ENCODE measurements around the gene AGMO.

AGMO gene

GRCh38 chr7:15558756-15559155, 3.1 kb downstream of the AGMO start:
- H3K9ac ChIP-seq (ENCODE audit: low read depth, low read length, poor library complexity, severe bottlenecking): no peak overlapping the region
- no peak overlapping the region for H2AFZ ChIP-seq (ENCODE audit: low read length)
- H4K20me1 ChIP-seq (ENCODE audit: insufficient read depth, low read length, poor library complexity, severe bottlenecking): no peaks in the 10 kb centered on the region
- H3K79me2 ChIP-seq (ENCODE audit: insufficient read depth, low read length): no peaks in the 10 kb centered on the region
- no peak for TF ChIP-seq EZH2phosphoT487 (IDR thresholded peaks at IDR 0.05; ENCODE audit: borderline replicate concordance)
- TF ChIP-seq, protein P1, sequence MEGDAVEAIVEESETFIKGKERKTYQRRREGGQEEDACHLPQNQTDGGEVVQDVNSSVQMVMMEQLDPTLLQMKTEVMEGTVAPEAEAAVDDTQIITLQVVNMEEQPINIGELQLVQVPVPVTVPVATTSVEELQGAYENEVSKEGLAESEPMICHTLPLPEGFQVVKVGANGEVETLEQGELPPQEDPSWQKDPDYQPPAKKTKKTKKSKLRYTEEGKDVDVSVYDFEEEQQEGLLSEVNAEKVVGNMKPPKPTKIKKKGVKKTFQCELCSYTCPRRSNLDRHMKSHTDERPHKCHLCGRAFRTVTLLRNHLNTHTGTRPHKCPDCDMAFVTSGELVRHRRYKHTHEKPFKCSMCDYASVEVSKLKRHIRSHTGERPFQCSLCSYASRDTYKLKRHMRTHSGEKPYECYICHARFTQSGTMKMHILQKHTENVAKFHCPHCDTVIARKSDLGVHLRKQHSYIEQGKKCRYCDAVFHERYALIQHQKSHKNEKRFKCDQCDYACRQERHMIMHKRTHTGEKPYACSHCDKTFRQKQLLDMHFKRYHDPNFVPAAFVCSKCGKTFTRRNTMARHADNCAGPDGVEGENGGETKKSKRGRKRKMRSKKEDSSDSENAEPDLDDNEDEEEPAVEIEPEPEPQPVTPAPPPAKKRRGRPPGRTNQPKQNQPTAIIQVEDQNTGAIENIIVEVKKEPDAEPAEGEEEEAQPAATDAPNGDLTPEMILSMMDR (conservative IDR thresholded peaks at IDR 0.05; ENCODE audit: low read length): no peak
- H3K27me3 ChIP-seq (ENCODE audit: insufficient read depth, low read length, poor library complexity, severe bottlenecking): no peaks in the 10 kb centered on the region
- H3K4me2 ChIP-seq (ENCODE audit: low read depth, low read length, poor library complexity, severe bottlenecking): no peak overlapping the region
- no peaks in the 10 kb centered on the region for H3K36me3 ChIP-seq (ENCODE audit: insufficient read depth, low read length)
- H3F3A ChIP-seq (ENCODE audit: low read depth): no peaks in the 10 kb centered on the region
- H3K4me1 ChIP-seq (ENCODE audit: insufficient read depth, low read length, poor library complexity, severe bottlenecking): no peaks in the 10 kb centered on the region
- H3K9me3 ChIP-seq (ENCODE audit: insufficient read depth, low read depth, low read length): no peaks in the 10 kb centered on the region
- no peak overlapping the region for H3K4me3 ChIP-seq (ENCODE audit: low read length, poor library complexity, severe bottlenecking)
- H3K9me2 ChIP-seq (replicated peaks; ENCODE audit: low read depth, low read length): no peaks in the 10 kb centered on the region

- Histone ChIP-seq H3K9me3 (ENCODE audit: insufficient read depth, low read depth, low read length) (no peaks in the 10 kb centered on the region), H2AFZ (ENCODE audit: low read length) (no peak overlapping the region), H3K9me2 (replicated peaks; ENCODE audit: low read depth, low read length) (no peaks in the 10 kb centered on the region), H3K4me1 (ENCODE audit: insufficient read depth, low read length, poor library complexity, severe bottlenecking) (no peaks in the 10 kb centered on the region), H3K9ac (ENCODE audit: low read depth, low read length, poor library complexity, severe bottlenecking) (no peak overlapping the region), H3K4me2 (ENCODE audit: low read depth, low read length, poor library complexity, severe bottlenecking) (no peak overlapping the region), H3K36me3 (ENCODE audit: insufficient read depth, low read length) (no peaks in the 10 kb centered on the region), H3F3A (ENCODE audit: low read depth) (no peaks in the 10 kb centered on the region), H3K4me3 (ENCODE audit: low read length, poor library complexity, severe bottlenecking) (no peak overlapping the region), H4K20me1 (ENCODE audit: insufficient read depth, low read length, poor library complexity, severe bottlenecking) (no peaks in the 10 kb centered on the region), H3K79me2 (ENCODE audit: insufficient read depth, low read length) (no peaks in the 10 kb centered on the region), H3K27me3 (ENCODE audit: insufficient read depth, low read length, poor library complexity, severe bottlenecking) (no peaks in the 10 kb centered on the region)
- TF ChIP-seq, protein P1 (conservative IDR thresholded peaks at IDR 0.05; ENCODE audit: low read length): no peak
- TF ChIP-seq EZH2phosphoT487 (IDR thresholded peaks at IDR 0.05; ENCODE audit: borderline replicate concordance): no peak
These were observed 4.1 kb downstream of the AGMO start for GRCh38 chr7:15557686-15558085.

DNA sequence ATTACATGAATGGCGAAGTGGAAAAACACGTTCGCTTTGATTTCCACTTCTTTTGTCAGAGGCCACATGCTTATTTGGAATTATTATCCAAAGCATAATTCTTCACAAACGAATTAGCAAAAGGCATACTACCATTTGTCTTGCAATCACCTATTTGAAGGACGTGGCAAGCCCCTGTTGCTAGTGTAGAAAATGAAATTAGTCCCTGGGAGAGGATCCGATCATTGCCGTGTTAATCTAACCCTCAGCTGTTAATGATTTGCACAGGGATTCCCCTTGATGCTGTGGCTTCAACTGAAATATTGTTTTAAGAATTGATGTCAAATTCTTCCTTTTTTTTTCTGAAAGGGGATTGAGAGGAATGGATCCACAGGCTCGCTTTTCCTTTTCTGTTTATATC, 4.6 kb downstream of the AGMO start:
- H3F3A ChIP-seq (ENCODE audit: low read depth): no peaks in the 10 kb centered on the region
- no peaks in the 10 kb centered on the region for H4K20me1 ChIP-seq (ENCODE audit: insufficient read depth, low read length, poor library complexity, severe bottlenecking)
- no peak for TF ChIP-seq EZH2phosphoT487 (IDR thresholded peaks at IDR 0.05; ENCODE audit: borderline replicate concordance)
- TF ChIP-seq, protein P1 (conservative IDR thresholded peaks at IDR 0.05; ENCODE audit: low read length): no peak
- H3K79me2 ChIP-seq (ENCODE audit: insufficient read depth, low read length): no peaks in the 10 kb centered on the region
- H3K9me3 ChIP-seq (ENCODE audit: insufficient read depth, low read depth, low read length): no peaks in the 10 kb centered on the region
- no peak overlapping the region for H2AFZ ChIP-seq (ENCODE audit: low read length)
- H3K9ac ChIP-seq (ENCODE audit: low read depth, low read length, poor library complexity, severe bottlenecking): no peak overlapping the region
- no peak overlapping the region for H3K4me2 ChIP-seq (ENCODE audit: low read depth, low read length, poor library complexity, severe bottlenecking)
- no peaks in the 10 kb centered on the region for H3K9me2 ChIP-seq (replicated peaks; ENCODE audit: low read depth, low read length)
- no peaks in the 10 kb centered on the region for H3K36me3 ChIP-seq (ENCODE audit: insufficient read depth, low read length)
- H3K27me3 ChIP-seq (ENCODE audit: insufficient read depth, low read length, poor library complexity, severe bottlenecking): no peaks in the 10 kb centered on the region
- H3K4me3 ChIP-seq (ENCODE audit: low read length, poor library complexity, severe bottlenecking): no peak overlapping the region
- no peaks in the 10 kb centered on the region for H3K4me1 ChIP-seq (ENCODE audit: insufficient read depth, low read length, poor library complexity, severe bottlenecking)

All from Loucy (cell line).